ENCODE results near the gene PALLD. TPM values are rescaled to one million over a fixed set of nuclear protein-coding genes. Genes with fewer than 3 reads are reported as not detected.

The PALLD gene
- total RNA-seq, 1 donor from 2014 or later = 204 TPM

- H3K36me3 ChIP-seq = no peaks in the 10 kb centered on the region
- H3K4me3 ChIP-seq = no peak overlapping the region
- intact Hi-C loops (cut with DNase I) = no loop called here
- H3K27ac ChIP-seq = no peak overlapping the region
- peaks cover 0 to 6% of the 10 kb centered on the region in 2 donors for H3K4me1 ChIP-seq
- H3K27me3 ChIP-seq = no peaks in the 10 kb centered on the region
- TF ChIP-seq, protein P1, sequence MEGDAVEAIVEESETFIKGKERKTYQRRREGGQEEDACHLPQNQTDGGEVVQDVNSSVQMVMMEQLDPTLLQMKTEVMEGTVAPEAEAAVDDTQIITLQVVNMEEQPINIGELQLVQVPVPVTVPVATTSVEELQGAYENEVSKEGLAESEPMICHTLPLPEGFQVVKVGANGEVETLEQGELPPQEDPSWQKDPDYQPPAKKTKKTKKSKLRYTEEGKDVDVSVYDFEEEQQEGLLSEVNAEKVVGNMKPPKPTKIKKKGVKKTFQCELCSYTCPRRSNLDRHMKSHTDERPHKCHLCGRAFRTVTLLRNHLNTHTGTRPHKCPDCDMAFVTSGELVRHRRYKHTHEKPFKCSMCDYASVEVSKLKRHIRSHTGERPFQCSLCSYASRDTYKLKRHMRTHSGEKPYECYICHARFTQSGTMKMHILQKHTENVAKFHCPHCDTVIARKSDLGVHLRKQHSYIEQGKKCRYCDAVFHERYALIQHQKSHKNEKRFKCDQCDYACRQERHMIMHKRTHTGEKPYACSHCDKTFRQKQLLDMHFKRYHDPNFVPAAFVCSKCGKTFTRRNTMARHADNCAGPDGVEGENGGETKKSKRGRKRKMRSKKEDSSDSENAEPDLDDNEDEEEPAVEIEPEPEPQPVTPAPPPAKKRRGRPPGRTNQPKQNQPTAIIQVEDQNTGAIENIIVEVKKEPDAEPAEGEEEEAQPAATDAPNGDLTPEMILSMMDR (IDR thresholded peaks at IDR 0.05) = no peak
- H3K9me3 ChIP-seq = no peaks in the 10 kb centered on the region
- DNase-seq (ENCODE audit: low spot score in 2 of 2) = no peak
Measured at GRCh38 chr4:168740691-168741090, 243.8 kb downstream of the PALLD start.

DNA sequence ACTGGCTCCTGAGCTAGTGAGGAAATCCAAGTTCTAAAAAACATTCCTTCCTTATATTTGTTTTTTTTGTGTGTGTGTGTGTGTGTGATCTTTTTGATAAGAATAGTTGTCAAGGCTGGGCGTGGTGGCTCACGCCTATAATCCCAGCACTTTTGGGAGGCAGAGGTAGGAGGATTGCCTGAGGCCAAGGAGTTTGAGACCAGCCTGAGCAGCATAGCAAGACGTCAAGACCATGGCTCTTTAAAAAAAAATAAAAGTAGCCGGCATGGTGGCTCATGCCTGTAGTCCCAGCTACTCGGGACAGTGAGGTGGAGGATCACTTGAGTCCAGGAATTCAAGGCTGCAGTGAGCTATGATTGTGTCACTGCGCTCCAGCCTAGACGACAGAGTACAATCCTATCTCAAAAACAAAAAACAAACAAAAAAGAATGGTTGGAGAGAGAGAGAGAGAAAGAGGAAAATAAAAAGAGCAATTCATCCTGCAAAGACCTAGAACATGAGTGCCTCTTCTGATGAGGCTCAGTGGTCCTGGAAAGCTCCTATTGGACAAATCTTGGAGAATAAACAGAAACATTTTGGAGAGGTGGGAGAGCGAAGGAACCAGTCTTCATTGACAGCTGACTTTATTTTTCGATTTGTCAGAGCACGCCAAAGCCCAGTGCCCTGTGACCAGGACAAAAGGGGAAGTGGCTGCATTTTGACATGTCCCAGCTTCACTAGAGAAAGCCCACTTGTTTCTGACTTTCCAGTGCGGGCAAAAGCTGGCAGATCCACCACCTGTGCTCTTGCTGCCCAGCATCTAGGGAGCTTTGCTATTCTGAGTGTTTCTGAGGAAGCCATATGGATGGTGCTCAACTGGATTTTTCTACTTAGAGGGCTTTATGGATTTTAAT, 244.7 kb downstream of the PALLD start:
- intact Hi-C loops (cut with DNase I) = no loop called here
- Histone ChIP-seq H3K27me3 (no peaks in the 10 kb centered on the region), H3K4me1 (peaks cover 0 to 3% of the 10 kb centered on the region in 2 donors), H3K9me3 (no peaks in the 10 kb centered on the region), H3K36me3 (no peaks in the 10 kb centered on the region), H3K4me3 (no peak overlapping the region), H3K27ac (no peak overlapping the region)
- no peak for DNase-seq (ENCODE audit: low spot score in 2 of 2)
- TF ChIP-seq, protein P1 (IDR thresholded peaks at IDR 0.05) = no peak

- H3K9me3 ChIP-seq = no peaks in the 10 kb centered on the region
- DNase-seq (ENCODE audit: low spot score in 2 of 2) = no peak
- no peak overlapping the region for H3K27ac ChIP-seq
- no peaks in the 10 kb centered on the region for H3K27me3 ChIP-seq
- TF ChIP-seq, protein P1 (IDR thresholded peaks at IDR 0.05) = no peak
- intact Hi-C loops (cut with DNase I) = no loop called here
- H3K36me3 ChIP-seq = no peaks in the 10 kb centered on the region
- H3K4me3 ChIP-seq = no peak overlapping the region
- no peaks in the 10 kb centered on the region for H3K4me1 ChIP-seq
Measured at GRCh38 chr4:168743131-168743530, 246.3 kb downstream of the PALLD start.

DNA sequence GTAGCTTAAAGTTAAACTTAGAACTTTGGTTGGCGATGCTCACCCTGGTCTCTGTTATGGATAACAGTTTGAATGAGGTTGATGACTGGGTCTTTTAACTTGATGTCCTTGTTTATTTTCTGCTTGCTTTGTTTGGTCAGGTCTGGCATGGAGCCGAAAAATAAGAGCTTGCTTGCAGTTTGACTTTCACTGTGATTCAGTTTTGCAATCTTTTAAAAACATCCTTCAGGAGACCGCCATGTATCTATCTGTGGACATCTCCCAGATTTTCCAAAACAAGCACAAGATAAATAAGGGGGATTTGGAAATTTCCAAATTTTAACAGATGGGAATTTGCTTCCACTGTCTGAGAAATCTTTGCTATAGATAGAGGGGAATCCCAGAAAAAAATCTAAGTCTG, 246.7 kb downstream of the PALLD start:
- TF ChIP-seq, protein P1 (IDR thresholded peaks at IDR 0.05) = no peak
- no peak for DNase-seq (ENCODE audit: low spot score in 2 of 2)
- H3K27me3 ChIP-seq = no peaks in the 10 kb centered on the region
- H3K27ac ChIP-seq = no peak overlapping the region
- H3K4me1 ChIP-seq = no peaks in the 10 kb centered on the region
- no peaks in the 10 kb centered on the region for H3K36me3 ChIP-seq
- intact Hi-C loops (cut with DNase I) = no loop called here
- H3K9me3 ChIP-seq = no peaks in the 10 kb centered on the region
- no peak overlapping the region for H3K4me3 ChIP-seq

GRCh38 chr4:168744021-168744420, 247.2 kb downstream of the PALLD start:
- Histone ChIP-seq H3K4me1 (no peaks in the 10 kb centered on the region), H3K4me3 (no peak overlapping the region), H3K36me3 (no peaks in the 10 kb centered on the region), H3K27me3 (no peaks in the 10 kb centered on the region), H3K9me3 (no peaks in the 10 kb centered on the region), H3K27ac (no peak overlapping the region)
- intact Hi-C loops (cut with DNase I) = no loop called here
- no peak for DNase-seq (ENCODE audit: low spot score in 2 of 2)
- TF ChIP-seq, protein P1 (IDR thresholded peaks at IDR 0.05) = no peak
